ENCODE results near the gene TYW1.
"Not testable (repeated sequence)": the region's sequence is repeated elsewhere in the genome, so short reads cannot be mapped to it uniquely, and the experiment has no call there.

DNA sequence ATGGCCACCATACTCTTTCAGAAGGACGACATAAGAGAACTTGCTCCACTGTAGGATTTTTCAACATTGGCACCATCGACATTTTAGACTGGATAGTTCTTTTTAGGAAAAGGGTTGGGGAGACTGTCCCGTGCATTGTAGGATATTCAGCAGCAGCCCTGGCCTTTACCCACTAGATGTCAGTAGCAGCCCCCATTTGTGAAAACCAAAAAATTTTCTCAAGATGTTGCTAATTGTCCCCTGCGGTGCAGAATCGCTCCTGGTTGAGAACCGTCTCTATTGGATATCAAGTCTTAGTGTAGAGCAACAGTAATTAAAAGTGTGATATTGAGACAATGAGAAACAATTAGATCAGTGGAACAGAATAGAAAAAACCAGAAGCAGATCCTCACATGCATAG lies 180.1 kb downstream of the TYW1 start:
- not testable (repeated sequence) for TF ChIP-seq SUZ12 (IDR thresholded peaks at IDR 0.05; ENCODE audit: extremely low read depth, insufficient read depth, insufficient read length); YY1 (IDR thresholded peaks at IDR 0.05; ENCODE audit: insufficient read depth, insufficient read length)

All from NT2/D1 (cell line).